ENCODE measurements around the gene TRPM3.
"Not testable (repeated sequence)": the region's sequence is repeated elsewhere in the genome, so short reads cannot be mapped to it uniquely, and the experiment has no call there.

Gene TRPM3

DNA sequence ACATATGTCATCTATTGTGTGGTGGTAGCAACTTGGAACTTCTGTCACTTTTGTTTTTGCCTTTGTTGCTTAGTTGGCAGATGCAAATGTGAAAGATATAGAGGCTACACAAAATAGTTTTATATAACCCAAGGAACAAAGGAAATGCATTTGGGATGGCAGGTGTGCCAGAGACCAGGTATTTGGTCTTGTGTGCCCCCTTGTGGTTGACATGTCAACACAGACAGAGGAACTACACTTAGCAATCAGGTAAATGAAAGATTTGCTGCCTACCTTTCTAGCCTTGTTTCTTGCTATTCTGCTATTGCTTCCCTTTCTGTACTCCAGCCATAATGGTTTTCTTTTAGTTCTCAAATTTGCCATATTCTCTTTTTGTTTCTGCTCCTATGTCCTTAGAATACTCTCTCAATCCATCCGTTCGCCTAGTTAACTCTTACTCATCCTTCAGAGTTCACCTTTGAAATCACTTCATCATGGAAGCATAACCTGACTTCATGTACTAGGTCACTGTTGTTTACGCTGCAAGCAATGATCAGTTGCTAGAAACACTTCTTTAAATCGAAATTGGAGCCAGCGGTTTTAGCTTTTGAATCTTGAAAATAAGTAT, 119.5 kb downstream of the TRPM3 start:
- DNase-seq (ENCODE audit: low read depth in 2 of 3, low spot score in 1 of 3), result no peak

DNA sequence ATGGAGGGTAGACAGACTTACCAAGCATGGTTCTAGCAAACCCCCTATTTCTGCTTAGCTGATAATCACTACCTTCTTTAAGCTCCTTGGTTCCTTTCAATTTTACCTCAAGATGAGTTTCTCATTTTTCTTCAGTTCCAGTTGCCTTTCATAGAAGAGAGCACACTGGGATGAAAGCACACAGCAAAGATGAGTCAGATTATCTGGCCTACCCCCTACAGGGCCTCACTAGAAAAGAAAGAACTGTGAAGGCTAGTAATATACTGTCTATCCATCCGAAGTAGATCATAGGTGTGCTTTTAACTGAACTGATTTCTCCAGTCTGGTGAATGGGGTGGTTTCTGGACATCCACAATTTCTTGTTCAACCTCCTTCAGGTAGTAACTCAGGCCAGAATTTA, 122.5 kb downstream of the TRPM3 start:
- no peak for DNase-seq (ENCODE audit: low read depth in 2 of 3, low spot score in 1 of 3)

DNA sequence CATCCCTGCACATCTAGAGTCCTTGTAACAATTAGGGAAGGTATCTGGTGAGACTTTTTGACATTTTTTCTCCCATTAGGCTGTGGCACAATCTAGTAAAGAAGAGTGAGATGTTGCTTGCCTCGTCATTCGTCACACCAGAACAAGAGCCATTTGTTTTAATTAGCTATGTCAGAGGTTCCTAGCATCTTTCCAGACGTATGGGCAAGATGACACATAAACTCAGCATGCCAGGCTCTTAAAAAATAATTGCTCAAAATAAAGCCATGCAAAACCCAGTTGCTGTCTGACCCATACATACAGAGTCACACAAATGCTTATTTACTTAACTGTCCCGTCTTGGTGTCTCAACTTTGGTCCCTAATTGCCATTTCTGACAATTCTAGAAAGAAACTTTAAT, 125.9 kb downstream of the TRPM3 start:
- no peak for DNase-seq (ENCODE audit: low read depth in 2 of 3, low spot score in 1 of 3)

DNA sequence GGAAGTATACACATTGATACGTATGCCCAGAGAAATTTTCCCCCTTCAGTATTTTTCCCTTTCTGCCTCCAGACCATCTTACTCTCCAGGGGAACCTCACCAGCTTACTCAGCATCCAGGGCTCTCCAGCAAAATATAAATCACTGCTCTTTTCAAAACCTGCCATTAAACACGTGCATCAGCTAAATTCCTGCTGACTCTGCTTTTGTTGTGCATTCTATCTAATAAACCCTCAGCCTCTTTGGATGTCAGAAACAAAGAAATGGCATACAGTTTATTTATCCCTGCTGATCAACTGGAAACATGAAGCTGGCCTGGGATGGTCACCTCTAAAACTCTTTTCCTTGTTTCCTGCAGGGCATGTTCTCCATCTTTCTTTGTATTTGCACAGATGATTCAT, 126.8 kb downstream of the TRPM3 start:
- no peak for DNase-seq (ENCODE audit: low read depth in 2 of 3, low spot score in 1 of 3)

DNA sequence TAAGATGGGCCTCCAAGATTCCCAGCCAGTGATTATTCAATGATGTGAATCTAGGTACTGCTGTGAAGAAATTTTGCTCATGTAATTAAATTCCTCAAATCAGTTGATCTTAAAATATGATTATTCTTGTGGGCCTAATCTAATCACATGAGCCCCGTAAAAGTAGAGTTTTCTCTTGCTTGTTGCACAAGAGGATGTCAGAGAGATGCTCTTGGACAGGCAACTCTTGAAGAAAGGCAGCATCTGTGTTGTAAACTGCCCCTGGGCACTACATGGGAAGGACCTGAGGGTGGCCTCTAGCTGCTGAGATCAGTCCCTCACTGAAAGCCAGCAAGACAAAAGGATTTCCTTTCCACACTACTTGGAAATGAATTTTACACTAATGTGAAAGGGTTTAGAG, 132.9 kb downstream of the TRPM3 start:
- no peak for DNase-seq (ENCODE audit: low read depth in 2 of 3, low spot score in 1 of 3)

DNA sequence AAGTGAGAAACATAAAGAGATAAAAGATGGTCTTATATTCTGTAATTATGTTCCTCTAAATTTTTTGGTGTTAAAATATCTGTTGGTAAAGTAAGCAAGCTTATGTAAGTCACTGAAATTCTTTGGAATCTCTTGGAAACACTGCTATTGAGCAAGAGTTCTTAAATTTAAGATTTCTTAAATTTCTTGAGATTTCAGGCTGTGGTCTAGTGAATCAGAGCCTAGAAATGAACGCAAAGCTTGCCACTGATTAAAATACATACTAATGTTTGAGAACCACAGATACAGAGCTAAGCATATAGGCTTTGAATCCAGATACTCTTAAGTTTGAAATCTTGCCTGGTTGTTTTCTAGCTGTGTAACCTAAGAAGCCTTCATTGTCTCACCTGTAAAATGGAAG, 133.4 kb downstream of the TRPM3 start:
- no peak for DNase-seq (ENCODE audit: low read depth in 2 of 3, low spot score in 1 of 3)

DNA sequence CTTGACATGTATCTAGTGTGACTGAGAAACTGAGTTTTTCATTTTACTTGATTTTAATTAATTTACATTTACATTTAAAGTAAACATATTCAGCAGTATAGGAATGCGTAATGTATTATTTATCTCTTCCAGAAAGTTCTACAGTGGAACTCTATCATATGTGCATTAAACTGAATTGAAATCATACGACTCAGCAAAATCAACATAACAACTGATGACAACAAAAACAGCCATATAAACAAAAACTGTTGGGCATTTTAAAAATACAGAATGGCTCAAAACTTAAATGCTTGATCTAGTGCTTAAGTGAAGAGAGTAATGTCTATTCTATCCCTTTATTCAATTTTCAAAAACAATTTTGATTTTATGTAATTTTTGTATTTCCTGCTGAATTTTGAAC, 134.4 kb downstream of the TRPM3 start:
- no peak for DNase-seq (ENCODE audit: low read depth in 2 of 3, low spot score in 1 of 3)

DNA sequence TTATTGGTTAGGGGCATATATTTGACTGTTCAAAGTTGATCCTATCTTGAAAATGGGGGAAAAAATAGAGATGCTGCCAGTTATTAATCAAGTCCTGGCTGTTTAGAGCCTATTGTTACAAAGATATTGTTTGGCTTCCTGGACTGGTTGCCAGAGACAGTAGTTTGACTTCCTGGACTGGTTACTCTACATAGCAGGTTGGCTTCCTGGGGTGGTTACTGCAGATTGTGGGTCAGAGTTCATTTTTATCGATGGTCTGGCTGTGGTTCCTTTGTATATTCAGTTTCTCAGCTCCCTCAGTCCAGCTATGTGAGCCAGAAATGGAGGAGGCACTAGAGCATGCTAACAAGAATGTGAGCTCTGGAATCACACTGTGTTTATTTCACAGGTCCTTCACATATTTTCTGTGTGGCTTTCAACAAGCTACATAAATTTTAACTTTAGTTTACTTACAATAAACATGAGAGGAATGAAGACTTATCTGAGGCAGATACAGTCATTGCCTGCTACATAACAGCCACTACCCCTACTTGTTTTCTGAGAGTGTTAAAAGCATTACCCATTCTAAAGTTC, 137.6 kb downstream of the TRPM3 start:
- no peak for DNase-seq (ENCODE audit: low read depth in 2 of 3, low spot score in 1 of 3)

DNA sequence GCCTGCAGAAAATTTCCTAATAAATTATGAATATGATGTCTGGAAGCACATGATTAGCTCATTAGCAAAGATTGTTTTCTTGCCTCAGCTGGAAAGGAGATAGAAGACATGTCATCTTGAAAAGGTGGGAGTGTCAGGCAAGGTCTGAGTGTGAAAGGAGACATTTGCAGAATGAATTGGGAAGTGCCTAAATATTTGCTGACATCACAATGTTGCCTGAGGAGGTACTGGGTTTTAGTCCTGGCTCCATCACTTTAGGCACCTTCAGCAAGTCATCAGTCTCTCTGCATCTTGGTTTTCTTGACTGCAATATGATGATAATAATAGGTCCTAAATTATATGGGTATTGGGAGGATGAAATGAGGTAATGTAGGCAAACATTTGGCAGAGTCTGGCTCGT, 140.1 kb downstream of the TRPM3 start:
- DNase-seq (ENCODE audit: low read depth in 2 of 3, low spot score in 1 of 3), result no peak

DNA sequence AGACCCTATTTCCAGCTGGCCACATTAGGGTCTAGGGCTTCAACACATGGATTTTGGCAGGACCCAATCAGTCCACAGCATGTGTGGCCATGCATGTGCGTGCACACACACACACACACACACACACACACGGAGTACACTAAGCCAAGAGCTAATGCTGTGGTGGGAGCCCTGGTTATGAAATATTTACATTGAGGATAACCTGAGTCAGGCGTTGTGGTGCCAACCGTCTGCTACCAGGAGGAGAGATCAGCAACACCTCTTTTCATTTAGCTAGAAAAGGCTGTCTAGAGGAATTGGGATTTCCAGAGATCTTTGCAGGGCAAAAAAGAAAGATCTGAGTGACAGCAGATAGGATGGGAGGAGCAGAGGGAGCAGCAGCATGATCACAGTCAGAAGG, 141.5 kb downstream of the TRPM3 start:
- no peak for DNase-seq (ENCODE audit: low read depth in 2 of 3, low spot score in 1 of 3)

DNA sequence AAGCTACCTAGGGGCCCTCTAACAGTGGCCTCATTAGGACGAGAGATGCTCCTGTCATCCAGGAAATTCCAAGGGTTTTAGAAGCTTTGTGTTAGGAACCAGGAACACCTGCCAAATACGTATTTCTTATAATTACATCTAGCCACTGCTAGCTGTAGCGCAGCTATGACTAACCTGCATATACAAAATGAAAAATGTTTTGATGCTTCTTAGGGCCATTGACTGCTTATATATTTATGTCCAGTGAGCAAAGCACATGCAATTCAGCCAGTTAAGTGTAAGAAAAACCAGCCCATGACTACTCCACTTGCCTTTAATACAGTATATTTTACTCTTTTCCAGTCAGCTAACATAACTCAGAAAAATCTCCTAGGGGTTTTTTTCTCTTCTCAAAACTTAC, 143.3 kb downstream of the TRPM3 start:
- no peak for DNase-seq (ENCODE audit: low read depth in 2 of 3, low spot score in 1 of 3)

DNA sequence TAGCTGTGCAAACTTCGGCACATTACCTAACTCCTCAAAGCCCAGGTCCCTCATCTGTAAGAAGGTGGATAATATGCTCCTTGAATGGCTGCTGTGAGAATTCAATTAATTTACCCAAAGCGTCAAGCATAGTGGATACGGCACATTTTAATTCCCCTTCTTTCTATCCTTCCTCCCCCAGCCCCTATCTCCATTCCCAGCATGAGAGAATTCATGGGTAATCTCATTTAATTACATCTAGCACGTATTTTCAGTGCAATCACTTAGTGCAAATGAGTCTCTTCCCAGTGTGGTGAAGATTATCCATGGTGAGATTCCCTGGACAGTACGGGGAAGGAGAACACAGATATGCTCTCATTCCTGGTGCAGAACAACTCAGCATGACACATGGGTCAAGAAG, 145.6 kb downstream of the TRPM3 start:
- DNase-seq (ENCODE audit: low read depth in 2 of 3, low spot score in 1 of 3), result no peak

DNA sequence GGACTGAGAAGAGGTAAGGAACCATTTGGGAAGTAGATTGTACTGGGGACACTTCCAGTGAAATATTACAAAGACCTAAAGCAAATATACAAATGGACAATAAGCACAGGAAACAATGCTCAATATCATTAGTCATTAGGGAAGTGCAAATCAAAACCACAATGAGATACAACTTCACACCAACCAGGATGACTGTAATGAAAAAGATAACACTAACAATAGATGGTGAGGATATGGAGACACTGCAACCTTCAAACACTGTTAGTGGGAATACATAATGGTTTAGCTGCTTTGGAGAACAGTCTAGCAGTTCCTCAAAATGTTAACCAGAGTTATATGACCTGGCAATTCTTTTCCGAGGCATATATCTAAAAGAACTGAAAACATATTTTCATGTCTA, 149.7 kb downstream of the TRPM3 start:
- DNase-seq (ENCODE audit: low read depth in 2 of 3, low spot score in 1 of 3), result no peak

DNA sequence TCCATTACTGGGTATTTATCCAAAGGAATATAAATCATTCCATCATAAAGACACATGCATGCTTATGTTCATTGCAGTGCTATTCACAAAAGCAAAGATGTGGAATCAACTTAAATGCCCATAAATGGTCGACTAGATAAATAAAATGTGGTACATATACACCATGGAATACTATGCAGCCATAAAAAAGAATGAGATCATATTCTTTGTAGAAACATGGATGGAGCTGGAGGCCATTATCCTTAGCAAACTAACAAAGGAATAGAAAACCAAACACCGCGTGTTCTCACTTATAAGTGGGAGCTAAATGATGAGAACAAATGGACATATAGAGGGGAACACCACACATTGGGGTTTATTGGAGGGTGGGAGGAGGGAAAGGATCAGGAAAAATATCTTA, 155.0 kb downstream of the TRPM3 start:
- DNase-seq (ENCODE audit: low read depth in 2 of 3, low spot score in 1 of 3), result not testable (repeated sequence)

DNA sequence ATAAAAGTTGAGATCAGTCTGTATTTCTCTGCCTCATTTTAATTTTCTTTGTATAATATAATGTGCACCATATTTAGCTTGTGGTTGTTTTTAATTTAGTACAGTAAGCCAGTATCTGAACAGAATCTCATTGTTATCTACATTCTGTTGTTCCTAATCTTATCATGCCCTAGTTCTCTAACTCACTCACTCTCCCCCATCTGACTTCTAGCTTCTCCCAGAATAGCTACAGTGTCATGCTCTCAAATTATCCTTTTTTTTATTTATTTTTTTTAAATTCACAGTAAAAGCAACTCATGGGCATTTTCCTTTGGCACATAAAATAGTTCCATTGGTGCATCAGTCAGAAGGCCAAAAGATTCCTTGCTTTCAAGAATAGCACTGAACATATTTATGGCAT, 156.6 kb downstream of the TRPM3 start:
- DNase-seq (ENCODE audit: low read depth in 2 of 3, low spot score in 1 of 3), result no peak

DNA sequence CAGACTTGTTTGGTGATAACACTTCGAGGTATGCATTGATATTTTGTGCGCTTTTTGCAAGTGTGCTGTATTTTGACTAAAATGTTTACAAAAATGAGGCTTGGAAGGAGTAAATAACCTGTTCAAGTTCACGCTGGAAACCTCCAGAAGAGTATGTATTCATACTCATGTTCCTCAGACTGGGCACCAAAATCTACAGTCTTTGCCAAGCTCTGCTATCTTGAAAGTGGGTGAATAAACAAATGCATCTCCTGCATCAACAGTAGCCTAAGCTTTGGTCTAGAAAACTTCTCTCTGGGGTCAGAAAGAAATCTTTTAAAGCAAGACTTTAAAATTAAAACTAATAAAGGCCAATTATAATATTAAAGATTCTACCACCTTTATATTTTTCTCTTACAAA, 157.9 kb downstream of the TRPM3 start:
- DNase-seq (ENCODE audit: low read depth in 2 of 3, low spot score in 1 of 3), result no peak

DNA sequence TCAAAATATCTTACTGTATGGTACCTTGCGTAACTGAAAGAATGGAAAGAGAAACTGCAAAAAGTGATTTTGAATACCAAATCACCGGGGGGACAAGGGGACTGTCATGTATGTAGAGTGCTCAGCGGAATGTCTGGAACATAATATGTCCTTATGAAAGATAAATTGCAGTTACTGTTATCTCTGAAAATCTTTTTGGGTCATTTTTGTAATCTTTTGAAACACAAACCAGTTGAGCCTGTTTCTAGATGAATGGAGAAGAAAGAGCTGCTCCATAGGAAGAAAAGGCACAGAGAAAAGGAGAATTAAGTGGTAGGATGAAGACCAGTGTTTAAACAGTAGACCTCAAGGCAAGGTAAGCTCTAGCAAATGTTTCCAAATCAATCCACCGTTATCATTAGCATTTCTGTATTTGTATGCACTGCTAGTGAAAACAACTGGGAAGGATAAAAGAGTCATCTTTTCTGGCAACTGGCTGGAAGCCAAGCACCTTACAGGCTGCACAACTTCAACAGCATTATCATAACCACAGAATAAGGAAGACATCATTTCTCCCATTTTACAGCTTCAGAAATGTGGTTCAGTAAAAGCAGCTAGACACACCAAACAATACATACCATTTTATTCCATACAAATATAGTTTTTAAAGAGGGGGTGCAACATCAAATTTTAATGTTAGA, 158.5 kb downstream of the TRPM3 start:
- DNase-seq (ENCODE audit: low read depth in 2 of 3, low spot score in 1 of 3), result no peak

DNA sequence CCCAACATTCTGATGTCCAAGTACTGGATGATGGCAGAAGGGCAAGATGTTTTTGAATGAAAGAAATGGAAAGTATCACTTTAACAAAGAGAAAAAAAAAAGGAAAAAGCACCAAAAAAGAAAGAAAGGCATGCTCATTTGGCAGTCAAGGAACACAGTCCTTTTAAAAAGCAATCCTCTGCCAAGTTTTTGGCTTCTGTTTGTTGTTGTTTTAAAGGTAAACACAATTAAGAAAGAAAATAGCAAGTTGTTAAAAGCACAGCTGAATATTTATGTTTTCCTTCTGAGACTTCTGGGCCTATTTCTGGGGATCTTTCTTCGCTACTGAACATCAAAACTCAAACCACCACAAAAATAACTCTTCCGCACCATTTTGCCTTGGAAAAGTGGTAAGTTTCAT, 162.1 kb downstream of the TRPM3 start:
- no peak for DNase-seq (ENCODE audit: low read depth in 2 of 3, low spot score in 1 of 3)

DNA sequence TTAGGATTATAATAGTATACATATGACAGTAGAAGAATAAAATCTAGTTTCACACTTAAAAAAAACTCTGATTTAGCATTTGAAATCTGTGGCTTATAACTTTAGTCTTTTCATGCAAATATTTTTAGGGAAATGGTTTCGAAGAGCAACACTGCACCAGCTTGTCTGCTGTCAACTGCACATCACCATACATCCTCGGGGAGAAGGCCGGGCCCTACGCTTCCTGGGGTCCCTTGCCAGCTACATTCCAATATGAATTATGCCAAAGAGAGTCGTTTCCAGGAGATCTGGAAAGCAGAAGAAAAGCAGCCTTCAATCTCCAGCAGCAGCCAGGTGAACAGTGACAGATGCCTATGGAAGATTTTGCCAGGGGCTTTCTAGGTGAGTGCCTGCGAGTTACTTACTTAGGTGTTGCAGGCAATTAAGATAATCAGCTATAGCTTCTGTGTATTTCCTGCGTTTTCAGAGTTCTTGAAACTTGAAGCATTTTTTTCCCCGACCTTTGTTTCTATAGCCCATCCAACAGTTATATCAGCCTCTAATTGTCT, 166.8 kb downstream of the TRPM3 start:
- no peak for DNase-seq (ENCODE audit: low read depth in 2 of 3, low spot score in 1 of 3)

DNA sequence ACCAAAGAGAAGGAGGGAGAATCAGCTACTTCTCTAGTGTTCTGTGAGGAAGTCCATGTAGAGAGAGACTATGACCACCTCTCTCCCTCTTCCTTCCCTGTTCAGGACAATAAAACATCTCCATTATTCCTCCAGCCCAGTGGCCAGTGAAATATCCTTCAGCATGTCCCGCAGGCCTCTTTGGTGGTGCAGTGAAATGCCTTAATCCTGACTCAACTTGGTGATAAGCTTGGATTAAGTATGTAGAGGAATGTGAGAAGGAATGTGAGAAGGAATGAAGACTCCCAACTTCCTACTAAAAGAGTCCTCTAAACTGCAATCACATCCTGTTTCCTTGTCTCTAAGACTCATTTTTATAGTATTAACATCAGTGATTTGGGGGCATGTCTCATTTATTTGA, 167.3 kb downstream of the TRPM3 start:
- DNase-seq (ENCODE audit: low read depth in 2 of 3, low spot score in 1 of 3), result no peak

DNA sequence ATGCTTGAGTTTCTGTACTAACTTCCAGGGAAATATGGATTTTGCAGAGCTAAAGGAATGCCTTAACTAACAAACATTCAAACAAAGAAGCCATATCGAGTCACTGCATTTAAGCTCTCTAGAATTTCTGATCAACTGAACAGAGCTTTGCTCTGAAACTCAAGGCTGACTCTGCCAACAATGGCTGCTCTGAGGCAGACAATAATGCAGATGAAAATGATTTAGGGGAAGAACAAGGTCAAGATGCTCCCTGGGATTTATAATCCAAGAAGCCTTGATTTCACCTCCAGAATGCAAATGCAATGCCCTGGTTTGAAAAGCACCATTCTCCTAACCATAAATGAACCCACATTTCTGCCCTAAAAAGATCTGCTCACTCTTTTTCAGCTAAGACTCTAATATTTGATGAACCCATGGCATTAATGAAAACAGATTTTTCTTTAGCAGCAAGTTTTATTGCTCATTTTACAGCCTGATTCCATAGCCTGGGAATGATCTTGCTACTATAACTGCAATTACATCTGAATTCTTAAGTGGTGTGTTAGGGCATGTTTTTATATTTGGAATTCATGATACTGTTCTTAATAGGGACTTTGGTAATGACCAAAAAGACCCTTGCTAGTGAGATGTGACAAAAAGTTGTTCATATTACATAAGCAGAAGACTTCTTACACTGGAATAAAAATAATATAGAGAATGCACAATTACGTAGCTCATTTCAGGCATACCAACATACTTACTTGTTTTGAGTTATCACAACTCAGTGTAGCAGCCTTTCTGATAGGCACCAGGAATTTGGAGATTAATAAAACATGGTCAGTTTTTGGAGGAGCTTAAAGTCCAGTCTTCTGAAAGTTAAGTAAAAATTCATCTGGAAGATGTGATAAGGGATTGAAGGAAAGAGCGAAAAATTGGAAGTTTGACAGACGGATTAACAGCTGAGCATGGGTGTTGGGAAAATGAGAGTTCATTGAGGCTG, 169.4 kb downstream of the TRPM3 start:
- DNase-seq (ENCODE audit: low read depth in 2 of 3, low spot score in 1 of 3), result no peak

DNA sequence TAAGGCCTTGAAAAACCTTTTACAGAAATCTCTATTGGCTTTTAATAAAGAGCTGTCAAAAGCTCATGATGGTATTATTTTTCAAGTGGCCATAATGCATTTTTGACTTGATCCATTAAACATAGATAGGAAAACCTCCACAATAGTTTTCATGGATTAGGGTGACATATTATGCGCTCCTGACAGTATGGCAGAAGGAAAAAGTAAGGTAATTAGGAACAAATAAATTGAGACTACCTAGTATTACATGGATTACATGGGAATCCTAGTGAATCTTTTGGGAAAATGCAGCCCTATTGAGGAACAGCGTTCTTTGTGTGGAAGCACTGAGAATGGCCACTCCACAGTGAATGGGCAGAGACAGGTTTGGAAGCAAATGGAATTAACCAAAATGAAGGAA, 171.2 kb downstream of the TRPM3 start:
- DNase-seq (ENCODE audit: low read depth in 2 of 3, low spot score in 1 of 3), result no peak
